ENCODE data around the gene LDB2.

The LDB2 gene

DNA sequence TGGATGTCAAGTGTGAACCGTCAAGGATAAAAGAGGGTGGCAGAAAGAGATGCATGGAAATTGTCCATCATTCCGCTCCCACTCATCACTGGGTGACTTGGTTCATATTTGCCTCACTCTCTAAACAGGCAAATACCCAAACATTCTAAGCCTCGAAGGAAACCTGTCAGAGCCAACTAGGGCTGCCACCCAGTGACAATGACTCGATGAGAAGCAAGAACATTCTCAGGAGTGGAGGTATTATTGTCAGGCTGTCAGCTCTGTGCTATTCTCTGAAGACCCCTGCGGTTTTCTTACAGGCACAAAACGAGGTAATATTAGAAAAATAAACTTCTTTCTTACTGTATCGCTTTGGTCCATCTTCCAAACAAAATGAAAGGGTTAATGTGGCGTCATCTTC is 139.6 kb downstream of the LDB2 start:
- Histone ChIP-seq H3K4me2 (ENCODE audit: low read length) (no peak overlapping the region), H3K36me3 (ENCODE audit: insufficient read depth, low read length) (no peaks in the 10 kb centered on the region), H3K9me2 (ENCODE audit: low read depth, low read length) (no peaks in the 10 kb centered on the region), H4K20me1 (ENCODE audit: insufficient read depth, low read length) (no peaks in the 10 kb centered on the region), H3K4me1 (ENCODE audit: insufficient read depth, low read length, severe bottlenecking) (no peaks in the 10 kb centered on the region), H3F3A (ENCODE audit: insufficient read depth, low read length) (no peaks in the 10 kb centered on the region), H2AFZ (ENCODE audit: low read length) (no peak overlapping the region), H3K27ac (ENCODE audit: low read depth, low read length, poor library complexity, severe bottlenecking) (no peak overlapping the region), H3K9me3 (ENCODE audit: low read length) (no peaks in the 10 kb centered on the region), H3K9ac (ENCODE audit: low read length) (no peak overlapping the region), H3K79me2 (ENCODE audit: insufficient read depth, low read length) (no peaks in the 10 kb centered on the region), H3K4me3 (ENCODE audit: low read depth, low read length, poor library complexity, severe bottlenecking) (no peak overlapping the region), H3K27me3 (ENCODE audit: insufficient read depth, low read length) (no peaks in the 10 kb centered on the region)
- TF ChIP-seq EZH2 (IDR thresholded peaks at IDR 0.05; ENCODE audit: borderline replicate concordance, low read length): no peak
- TF ChIP-seq, protein P1, sequence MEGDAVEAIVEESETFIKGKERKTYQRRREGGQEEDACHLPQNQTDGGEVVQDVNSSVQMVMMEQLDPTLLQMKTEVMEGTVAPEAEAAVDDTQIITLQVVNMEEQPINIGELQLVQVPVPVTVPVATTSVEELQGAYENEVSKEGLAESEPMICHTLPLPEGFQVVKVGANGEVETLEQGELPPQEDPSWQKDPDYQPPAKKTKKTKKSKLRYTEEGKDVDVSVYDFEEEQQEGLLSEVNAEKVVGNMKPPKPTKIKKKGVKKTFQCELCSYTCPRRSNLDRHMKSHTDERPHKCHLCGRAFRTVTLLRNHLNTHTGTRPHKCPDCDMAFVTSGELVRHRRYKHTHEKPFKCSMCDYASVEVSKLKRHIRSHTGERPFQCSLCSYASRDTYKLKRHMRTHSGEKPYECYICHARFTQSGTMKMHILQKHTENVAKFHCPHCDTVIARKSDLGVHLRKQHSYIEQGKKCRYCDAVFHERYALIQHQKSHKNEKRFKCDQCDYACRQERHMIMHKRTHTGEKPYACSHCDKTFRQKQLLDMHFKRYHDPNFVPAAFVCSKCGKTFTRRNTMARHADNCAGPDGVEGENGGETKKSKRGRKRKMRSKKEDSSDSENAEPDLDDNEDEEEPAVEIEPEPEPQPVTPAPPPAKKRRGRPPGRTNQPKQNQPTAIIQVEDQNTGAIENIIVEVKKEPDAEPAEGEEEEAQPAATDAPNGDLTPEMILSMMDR (IDR thresholded peaks at IDR 0.05; ENCODE audit: low read length): no peak

- Histone ChIP-seq H3K4me1 (ENCODE audit: insufficient read depth, low read length, severe bottlenecking) (no peaks in the 10 kb centered on the region), H3K4me2 (ENCODE audit: low read length) (no peak overlapping the region), H3K9ac (ENCODE audit: low read length) (no peak overlapping the region), H3K79me2 (ENCODE audit: insufficient read depth, low read length) (no peaks in the 10 kb centered on the region), H3F3A (ENCODE audit: insufficient read depth, low read length) (no peaks in the 10 kb centered on the region), H4K20me1 (ENCODE audit: insufficient read depth, low read length) (no peaks in the 10 kb centered on the region), H3K27me3 (ENCODE audit: insufficient read depth, low read length) (no peaks in the 10 kb centered on the region), H3K9me2 (ENCODE audit: low read depth, low read length) (no peaks in the 10 kb centered on the region), H2AFZ (ENCODE audit: low read length) (no peak overlapping the region), H3K27ac (ENCODE audit: low read depth, low read length, poor library complexity, severe bottlenecking) (no peak overlapping the region), H3K4me3 (ENCODE audit: low read depth, low read length, poor library complexity, severe bottlenecking) (no peak overlapping the region), H3K9me3 (ENCODE audit: low read length) (no peaks in the 10 kb centered on the region), H3K36me3 (ENCODE audit: insufficient read depth, low read length) (no peaks in the 10 kb centered on the region)
- TF ChIP-seq, protein P1 (IDR thresholded peaks at IDR 0.05; ENCODE audit: low read length): no peak
- no peak for TF ChIP-seq EZH2 (IDR thresholded peaks at IDR 0.05; ENCODE audit: borderline replicate concordance, low read length)
Measured at GRCh38 chr4:16758255-16758654, 140.2 kb downstream of the LDB2 start.

GRCh38 chr4:16757080-16757521 is 141.3 kb downstream of the LDB2 start:
- TF ChIP-seq, protein P1 (IDR thresholded peaks at IDR 0.05; ENCODE audit: low read length): no peak
- TF ChIP-seq EZH2 (IDR thresholded peaks at IDR 0.05; ENCODE audit: borderline replicate concordance, low read length): no peak
- Histone ChIP-seq H3K27ac (ENCODE audit: low read depth, low read length, poor library complexity, severe bottlenecking) (no peak overlapping the region), H4K20me1 (ENCODE audit: insufficient read depth, low read length) (no peaks in the 10 kb centered on the region), H3K4me2 (ENCODE audit: low read length) (no peak overlapping the region), H3K9me3 (ENCODE audit: low read length) (no peaks in the 10 kb centered on the region), H3K4me3 (ENCODE audit: low read depth, low read length, poor library complexity, severe bottlenecking) (no peak overlapping the region), H3K79me2 (ENCODE audit: insufficient read depth, low read length) (no peaks in the 10 kb centered on the region), H2AFZ (ENCODE audit: low read length) (no peak overlapping the region), H3K4me1 (ENCODE audit: insufficient read depth, low read length, severe bottlenecking) (no peaks in the 10 kb centered on the region), H3F3A (ENCODE audit: insufficient read depth, low read length) (no peaks in the 10 kb centered on the region), H3K9me2 (ENCODE audit: low read depth, low read length) (no peaks in the 10 kb centered on the region), H3K27me3 (ENCODE audit: insufficient read depth, low read length) (no peaks in the 10 kb centered on the region), H3K36me3 (ENCODE audit: insufficient read depth, low read length) (no peaks in the 10 kb centered on the region), H3K9ac (ENCODE audit: low read length) (no peak overlapping the region)

All from OCI-LY1 (cell line).